DMS53 (cell line): Measurements from ENCODE around the gene ABCF1.

Experiments
- DNase-seq: peaks from one replicate; lab custom pipeline; 2025; lab: John Stamatoyannopoulos, UW

The ABCF1 gene

GRCh38 chr6:30557683-30557981 lies 13.6 kb upstream of the ABCF1 start:
- no peak for DNase-seq

DNA sequence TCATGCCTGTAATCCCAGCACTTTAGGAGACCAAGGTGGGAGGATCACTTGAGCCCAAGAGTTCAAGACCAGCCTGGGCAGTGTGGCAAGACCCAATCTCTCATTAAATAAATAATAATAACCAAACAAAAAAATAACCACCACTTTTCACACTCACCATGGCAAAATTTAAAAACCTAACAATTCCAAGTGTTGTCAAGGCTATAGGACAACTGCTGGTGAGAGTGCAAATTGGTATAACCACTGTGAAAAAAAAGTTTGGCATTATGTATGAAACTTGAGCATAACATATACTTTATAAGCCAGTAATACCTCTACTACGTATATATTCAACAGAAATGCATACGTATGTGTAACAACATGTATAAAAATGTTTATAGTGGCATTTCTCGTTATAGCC lies 10.3 kb upstream of the ABCF1 start:
- DNase-seq: no peak

DNA sequence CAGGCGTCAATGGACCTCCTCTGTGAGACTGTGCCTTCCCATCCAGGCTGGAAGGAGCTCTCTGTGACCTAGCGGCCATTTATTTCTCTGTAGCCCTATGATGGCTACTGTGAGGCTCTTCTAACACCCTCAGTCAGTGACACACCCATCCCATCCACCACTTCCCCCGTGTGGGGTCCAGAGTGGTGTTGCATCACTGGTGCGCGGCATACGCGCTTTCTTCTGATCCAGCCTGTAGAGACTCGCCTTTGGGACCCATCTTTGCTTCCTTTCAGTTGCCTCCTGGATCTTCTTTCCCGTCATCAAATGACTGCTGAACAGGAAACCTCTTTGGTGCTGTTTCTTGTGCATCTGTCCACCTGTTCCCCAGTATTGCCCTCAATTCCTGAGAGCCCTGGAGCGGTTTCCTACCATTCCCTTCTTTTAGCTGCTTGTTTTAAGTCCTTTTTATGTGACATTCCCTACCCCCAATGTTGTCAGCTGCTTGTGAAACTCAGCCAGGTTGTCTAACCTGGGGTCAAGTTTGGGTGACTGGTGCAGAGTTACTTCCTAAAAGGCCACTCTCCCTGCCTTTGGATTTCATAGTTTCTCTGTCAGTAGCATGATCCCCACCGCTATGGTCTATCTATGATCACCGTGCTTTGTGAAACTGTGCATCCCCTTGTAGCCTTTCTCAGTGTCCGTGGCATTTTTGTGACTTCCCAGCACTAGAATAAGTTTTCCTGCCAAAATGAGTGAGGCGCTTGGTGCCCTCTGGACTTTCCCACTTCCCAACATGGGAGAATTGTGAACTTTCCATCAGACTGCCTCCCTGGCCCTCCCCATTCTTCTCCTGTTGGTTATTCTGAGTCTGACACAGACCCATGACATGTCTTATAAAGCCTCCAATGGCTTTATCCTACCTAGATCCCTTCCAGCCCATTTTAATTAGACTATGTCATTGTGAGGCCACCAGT lies 8.5 kb upstream of the ABCF1 start:
- no peak for DNase-seq

GRCh38 chr6:30564114-30564513 lies 7.1 kb upstream of the ABCF1 start:
- DNase-seq: no peak

- DNase-seq: no peak
Observed at GRCh38 chr6:30565772-30566171, 5.5 kb upstream of the ABCF1 start.

DNA sequence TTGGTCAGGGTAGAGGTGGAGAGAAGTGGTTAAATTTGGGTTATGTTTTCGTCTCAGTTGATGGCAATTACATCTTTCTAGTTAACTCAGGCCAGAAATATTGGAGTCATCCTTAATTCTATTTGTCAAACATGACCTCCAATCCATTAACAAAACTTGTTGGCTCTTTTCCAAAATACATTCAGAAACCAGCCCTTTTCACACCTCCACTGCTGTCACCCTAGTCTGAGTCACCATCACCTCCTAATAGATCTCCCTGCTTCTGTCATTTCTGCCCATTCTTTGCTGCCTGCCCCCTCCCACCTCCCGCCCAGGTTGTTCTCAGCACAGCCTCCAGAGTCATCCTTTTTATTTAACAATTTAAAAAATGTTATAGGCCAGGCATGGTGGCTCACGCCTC lies 3.0 kb upstream of the ABCF1 start:
- DNase-seq: peak; percentile 55

- DNase-seq: peak; percentile 43
Observed at GRCh38 chr6:30570263-30570662, 979 bp upstream of the ABCF1 start.

GRCh38 chr6:30570740-30571074 lies 535 bp upstream of the ABCF1 start:
- DNase-seq: peak; percentile 79

- DNase-seq: no peak
Observed at GRCh38 chr6:30571762-30572082, 480 bp downstream of the ABCF1 start.

DNA sequence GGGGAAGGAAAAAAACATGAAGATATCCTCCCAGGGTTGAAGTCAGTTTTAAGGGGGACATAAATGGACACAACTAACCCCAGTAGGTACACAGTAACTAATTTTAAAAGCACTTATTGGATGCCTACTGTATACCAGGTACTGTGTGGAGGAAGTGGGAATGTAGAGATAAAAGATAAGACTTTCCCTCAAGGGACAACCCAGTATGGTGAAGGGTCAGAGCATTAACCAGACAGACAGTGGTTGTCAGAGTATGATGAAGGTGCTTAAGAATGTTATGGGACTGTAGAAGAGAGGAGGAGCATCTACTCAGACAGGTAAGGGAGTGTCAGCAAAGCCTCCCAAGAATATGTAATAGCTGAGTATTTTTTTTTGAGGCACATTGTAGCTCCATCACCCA lies 906 bp downstream of the ABCF1 start:
- no peak for DNase-seq

DNA sequence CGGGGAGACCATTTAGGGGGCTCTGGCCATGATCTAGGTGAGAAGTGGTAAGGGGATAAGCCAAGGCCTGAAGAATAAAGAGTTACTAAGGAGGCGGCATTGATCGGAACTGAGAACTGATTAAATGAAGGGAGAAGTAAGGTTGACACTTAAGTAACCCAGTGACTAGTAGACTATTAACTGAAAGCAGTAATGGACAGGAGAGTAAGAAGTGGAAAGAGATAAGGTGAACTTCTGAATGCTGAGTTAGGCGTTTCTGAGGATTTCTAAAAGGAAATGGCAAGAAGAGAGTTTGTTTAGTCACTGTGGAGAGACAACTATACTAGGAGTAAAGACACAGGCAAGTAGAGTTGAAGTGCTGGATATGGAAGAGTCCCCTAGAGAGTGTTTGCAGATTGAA lies 1.9 kb downstream of the ABCF1 start:
- DNase-seq: no peak

DNA sequence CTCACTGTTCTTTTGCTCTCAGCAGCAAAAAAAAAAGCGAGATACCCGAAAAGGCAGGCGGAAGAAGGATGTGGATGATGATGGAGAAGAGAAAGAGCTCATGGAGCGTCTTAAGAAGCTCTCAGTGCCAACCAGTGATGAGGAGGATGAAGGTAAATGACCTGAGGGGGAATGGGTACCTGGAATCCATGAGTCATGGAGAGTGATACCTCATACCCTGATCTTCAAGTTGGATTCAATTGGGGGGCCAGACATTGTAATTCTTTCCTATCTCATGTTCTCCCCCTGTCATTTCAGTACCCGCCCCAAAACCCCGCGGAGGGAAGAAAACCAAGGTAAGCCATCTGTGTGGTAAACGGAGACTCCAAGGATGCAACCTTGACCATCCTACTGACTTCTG lies 6.8 kb downstream of the ABCF1 start:
- DNase-seq: no peak

- DNase-seq: no peak
Observed at GRCh38 chr6:30583921-30584320, 12.7 kb downstream of the ABCF1 start.

DNA sequence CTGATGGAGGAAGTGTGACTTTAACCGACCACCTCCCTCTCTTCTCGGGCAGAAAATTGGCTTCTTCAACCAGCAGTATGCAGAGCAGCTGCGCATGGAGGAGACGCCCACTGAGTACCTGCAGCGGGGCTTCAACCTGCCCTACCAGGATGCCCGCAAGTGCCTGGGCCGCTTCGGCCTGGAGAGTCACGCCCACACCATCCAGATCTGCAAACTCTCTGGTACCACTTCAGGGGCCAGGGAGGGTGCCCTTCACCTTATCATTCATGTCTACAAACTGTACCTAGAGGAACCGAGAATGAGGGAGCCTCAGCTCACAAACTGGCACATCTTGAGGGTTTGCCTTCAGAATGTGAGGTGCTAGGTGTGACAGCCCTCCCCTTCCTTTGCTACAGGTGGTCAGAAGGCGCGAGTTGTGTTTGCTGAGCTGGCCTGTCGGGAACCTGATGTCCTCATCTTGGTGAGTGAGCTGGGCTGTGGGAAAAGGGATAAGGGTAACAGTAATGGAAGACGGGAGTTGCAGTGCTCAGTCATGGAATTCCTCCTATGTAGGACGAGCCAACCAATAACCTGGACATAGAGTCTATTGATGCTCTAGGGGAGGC lies 18.6 kb downstream of the ABCF1 start:
- no peak for DNase-seq

- no peak for DNase-seq
Observed at GRCh38 chr6:30590509-30590908, 19.3 kb downstream of the ABCF1 start.

DNA sequence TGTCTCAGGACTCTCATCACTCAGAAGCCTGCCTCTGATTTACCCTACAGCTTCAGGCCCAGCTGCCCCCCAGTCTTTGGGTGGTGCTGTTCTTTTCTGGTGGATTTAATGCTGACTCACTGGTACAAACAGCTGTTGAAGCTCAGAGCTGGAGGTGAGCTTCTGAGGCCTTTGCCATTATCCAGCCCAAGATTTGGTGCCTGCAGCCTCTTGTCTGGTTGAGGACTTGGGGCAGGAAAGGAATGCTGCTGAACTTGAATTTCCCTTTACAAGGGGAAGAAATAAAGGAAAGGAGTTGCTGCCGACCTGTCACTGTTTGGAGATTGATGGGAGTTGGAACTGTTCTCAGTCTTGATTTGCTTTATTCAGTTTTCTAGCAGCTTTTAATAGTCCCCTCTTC lies 19.8 kb downstream of the ABCF1 start:
- DNase-seq: peak; percentile 41

DNA sequence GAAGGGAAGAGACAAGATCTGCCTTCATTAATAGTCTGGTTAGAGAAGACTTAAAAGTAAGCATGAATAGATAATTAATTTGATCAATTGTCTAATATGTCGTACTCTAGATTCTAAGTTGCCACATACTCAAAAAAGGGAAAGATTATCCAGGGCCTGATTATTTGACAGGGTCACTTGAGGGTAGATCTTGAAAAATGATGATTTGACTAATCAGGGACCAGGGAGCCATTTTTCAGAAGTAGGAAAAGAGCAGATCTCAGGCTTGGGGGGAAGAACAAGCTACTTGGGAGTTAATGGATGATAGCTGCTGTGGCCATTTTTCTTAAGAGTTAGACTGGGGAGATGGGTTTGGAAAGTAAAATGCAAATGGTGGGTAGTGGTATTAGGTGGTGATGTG lies 21.0 kb downstream of the ABCF1 start:
- no peak for DNase-seq

- peak; percentile 90 for DNase-seq
Observed at GRCh38 chr6:30597315-30598144, 26.3 kb downstream of the ABCF1 start.

- no peak for DNase-seq
Observed at GRCh38 chr6:30598912-30599624, 27.8 kb downstream of the ABCF1 start.

- DNase-seq: no peak
Observed at GRCh38 chr6:30599625-30600324, 28.5 kb downstream of the ABCF1 start.

GRCh38 chr6:30600451-30600961 lies 29.3 kb downstream of the ABCF1 start:
- DNase-seq: peak; percentile 52

DNA sequence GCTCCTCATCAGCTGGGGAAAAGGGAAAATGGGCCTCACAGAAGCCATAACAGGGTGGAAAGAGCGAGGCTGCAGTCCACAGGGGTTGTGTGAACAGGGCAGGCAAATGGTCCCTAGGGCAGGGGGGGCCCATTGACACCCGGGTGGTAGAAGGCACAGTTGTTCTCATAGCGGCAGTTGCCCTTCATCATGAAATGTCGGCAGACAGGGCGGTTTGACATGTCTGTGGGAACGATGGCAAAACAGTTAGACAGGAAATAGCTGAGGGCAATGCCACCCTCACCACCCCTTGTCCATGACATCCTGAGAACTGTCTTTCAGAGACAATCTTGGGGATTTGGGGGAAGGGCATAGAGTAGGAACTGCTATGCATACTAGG lies 30.2 kb downstream of the ABCF1 start:
- DNase-seq: no peak
